Measurements from ENCODE around the gene MMADHC. TPM values are rescaled to one million over a fixed set of nuclear protein-coding genes. Genes with fewer than 3 reads are reported as not detected.

The MMADHC gene
- total and polyA plus RNA-seq, 9 of the 15 experiments (the other 6 are each of a cell fraction or from before 2014, with no cell fraction given): 187 to 850 (median 271) TPM

DNA sequence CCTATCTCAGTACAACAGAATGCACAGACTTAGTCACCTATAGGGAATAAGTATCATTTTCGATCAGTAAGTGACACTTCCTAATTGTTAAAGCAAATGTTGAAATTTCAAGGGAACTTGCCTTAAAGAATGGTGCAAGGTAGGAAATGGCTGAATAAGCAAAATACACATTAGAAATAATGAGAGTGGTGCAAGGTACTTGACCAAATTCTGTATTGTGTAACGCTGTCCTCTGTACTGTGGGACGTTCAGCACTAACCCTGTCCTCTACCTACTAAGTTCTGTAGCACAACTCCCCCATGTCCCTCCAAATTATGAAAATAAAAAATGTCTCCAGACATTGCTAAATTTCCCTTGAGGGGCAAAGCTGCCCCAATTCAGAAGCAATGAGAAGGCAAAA, 19.4 kb downstream of the MMADHC start (continued):
- TF ChIP-seq MAFK (IDR thresholded peaks at IDR 0.05; ENCODE audit: low read length) (peak; percentile 66), ZBTB8A (IDR thresholded peaks at IDR 0.05; ENCODE audit: partially characterized antibody) (no peak), PHTF2 (CRISPR knock-in tag; IDR thresholded peaks at IDR 0.05) (no peak), ATF7 (IDR thresholded peaks at IDR 0.05) (no peak), CBX5 (IDR thresholded peaks at IDR 0.05; ENCODE audit: borderline replicate concordance, low read depth) (no peak), ZNF79 (CRISPR knock-in tag; IDR thresholded peaks at IDR 0.05; ENCODE audit: low read depth) (no peak), MAFG (tag; conservative IDR thresholded peaks at IDR 0.05) (peak; percentile 71; the same call in 1 of the 2 replicates), EP400 (IDR thresholded peaks at IDR 0.05) (no peak)
- TF ChIP-seq, protein P1, sequence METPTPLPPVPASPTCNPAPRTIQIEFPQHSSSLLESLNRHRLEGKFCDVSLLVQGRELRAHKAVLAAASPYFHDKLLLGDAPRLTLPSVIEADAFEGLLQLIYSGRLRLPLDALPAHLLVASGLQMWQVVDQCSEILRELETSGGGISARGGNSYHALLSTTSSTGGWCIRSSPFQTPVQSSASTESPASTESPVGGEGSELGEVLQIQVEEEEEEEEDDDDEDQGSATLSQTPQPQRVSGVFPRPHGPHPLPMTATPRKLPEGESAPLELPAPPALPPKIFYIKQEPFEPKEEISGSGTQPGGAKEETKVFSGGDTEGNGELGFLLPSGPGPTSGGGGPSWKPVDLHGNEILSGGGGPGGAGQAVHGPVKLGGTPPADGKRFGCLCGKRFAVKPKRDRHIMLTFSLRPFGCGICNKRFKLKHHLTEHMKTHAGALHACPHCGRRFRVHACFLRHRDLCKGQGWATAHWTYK (CRISPR knock-in tag; IDR thresholded peaks at IDR 0.05): no peak

DNA sequence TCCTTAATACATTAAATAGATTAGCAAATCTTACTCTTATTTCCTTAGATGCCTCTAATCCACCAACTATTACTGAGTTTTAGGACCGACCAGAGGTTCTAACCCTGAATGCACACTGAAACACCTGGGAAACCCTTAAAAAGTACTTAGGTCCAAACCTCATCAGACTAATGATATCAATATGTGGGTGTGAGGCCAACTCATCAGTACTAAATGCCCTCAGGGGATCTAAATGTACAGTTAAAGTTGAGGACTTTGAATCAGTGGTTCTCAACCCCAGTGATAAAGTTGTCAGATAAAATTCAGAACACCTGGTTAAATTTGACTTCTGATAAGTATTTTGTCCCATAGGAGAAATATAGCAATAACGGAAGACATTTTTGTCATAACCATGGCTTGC, 20.9 kb downstream of the MMADHC start:
- intact Hi-C loops (cut with micrococcal nuclease): loop anchor here (10.0 kb wide), 3 partner anchors 252 to 922 kb away; partner anchors contain the start of gene EPC2
- in situ Hi-C loops (cut with MboI): loop anchor here (25.0 kb wide), 1 partner anchor 904 kb away; no protein-coding TSS in a partner anchor
- Histone ChIP-seq H3K27me3 (ENCODE audit: control insufficient read depth in 2 of 2, insufficient read depth in 2 of 2, low read length in 2 of 2) (no peaks in the 10 kb centered on the region), H3K9me1 (ENCODE audit: control insufficient read depth, insufficient read depth, low read length) (no peaks in the 10 kb centered on the region), H2AFZ (ENCODE audit: low read depth, low read length) (no peak overlapping the region), H3K4me2 (ENCODE audit: insufficient read depth, low read length) (no peak overlapping the region), H3K9me3 (replicated peaks; ENCODE audit: control insufficient read depth, insufficient read depth, low read depth, low read length) (no peaks in the 10 kb centered on the region), H4K20me1 (replicated peaks; ENCODE audit: control insufficient read depth, insufficient read depth, low read length) (no peaks in the 10 kb centered on the region), H3K36me3 (ENCODE audit: control insufficient read depth, insufficient read depth, low read length) (peaks cover 52% of the 10 kb centered on the region), H3K4me3 (no peak overlapping the region), H3K9ac (ENCODE audit: insufficient read depth in 1 of 2, low read depth in 2 of 2, low read length in 2 of 2) (no peak overlapping the region), H3K79me2 (ENCODE audit: control insufficient read depth, insufficient read depth, low read length) (no peaks in the 10 kb centered on the region), H3K4me1 (replicated peaks in 1 of 2; ENCODE audit: control insufficient read depth in 2 of 2, insufficient read depth in 2 of 2, low read length in 2 of 2) (no peaks in the 10 kb centered on the region), H3K27ac (ENCODE audit: extremely low read depth, low read depth, low read length) (no peak overlapping the region)
- BruUV-seq (replicated peaks): no TSS peak
- FAIRE-seq (no peak), ATAC-seq (no peak), DNase-seq (ENCODE audit: extremely low read depth in 1 of 4, low spot score in 3 of 4) (no peak)
- WGBS (ENCODE audit: insufficient coverage, low coverage, missing lambda C conversion rate): 94% methylated on average over 2 of the region's 2 CpGs
- POLR2A ChIA-PET: interaction anchor here (0.7 kb wide), 1 partner anchor 563 kb away, joined by 4 read pairs; no protein-coding TSS in a partner anchor
- CTCF ChIA-PET (ENCODE audit: low intra/inter-chr PET ratio): no interaction called here
- TF ChIP-seq HMGN3 (IDR thresholded peaks at IDR 0.05; ENCODE audit: borderline replicate concordance, extremely low read depth, insufficient read length, low read depth, low read length): no peak
- TF ChIP-seq TAF9B (IDR thresholded peaks at IDR 0.05; ENCODE audit: partially characterized antibody): no peak

Data from K562 (cell line).